ENCODE data around the gene CSNK1A1.

- TF ChIP-seq CTCF (IDR thresholded peaks at IDR 0.05), result no peak
- no peak for TF ChIP-seq POLR2AphosphoS5 (IDR thresholded peaks at IDR 0.05)
- no peak for TF ChIP-seq POLR2A (IDR thresholded peaks at IDR 0.05)
Observed at GRCh38 chr5:149552038-149552494, 827 bp upstream of the CSNK1A1 start.
